ENCODE data around the gene VPS54.

- TF ChIP-seq EZH2 (IDR thresholded peaks at IDR 0.05; ENCODE audit: low read depth) = no peak
- TF ChIP-seq CTCF (conservative IDR thresholded peaks at IDR 0.05) = no peak
Measured at GRCh38 chr2:63842149-63843061, 176.8 kb downstream of the VPS54 start.

Data from PC-9 (cell line).